Measurements from ENCODE around the gene GPR137C.

GRCh38 chr14:52552063-52552988, at the start of gene GPR137C, which contains the start of gene TXNDC16:
- no peak for TF ChIP-seq CTCF (IDR thresholded peaks at IDR 0.05)
- TF ChIP-seq SP1 (CRISPR knock-in tag; conservative IDR thresholded peaks at IDR 0.05): peak; percentile 68; the same call in 1 of the 2 replicates
- TF ChIP-seq ZBTB43 (CRISPR knock-in tag; IDR thresholded peaks at IDR 0.05): no peak; the same call in 1 of the 2 replicates
